Panc1 (cell line): ENCODE data around the gene CAP1.

Source experiments
- CTCF ChIP-seq: fragments of 450-650 bp; IDR thresholded peaks from 2 replicates; pipeline ENCODE4 v1.5.1; 2017; ENCODE audit warnings: mild to moderate bottlenecking
- POLR2AphosphoS5 ChIP-seq: IDR thresholded peaks from 2 replicates; pipeline ENCODE4 v1.6.1; 2012; ENCODE audit warnings: mild to moderate bottlenecking, low read depth, low read length, moderate library complexity

DNA sequence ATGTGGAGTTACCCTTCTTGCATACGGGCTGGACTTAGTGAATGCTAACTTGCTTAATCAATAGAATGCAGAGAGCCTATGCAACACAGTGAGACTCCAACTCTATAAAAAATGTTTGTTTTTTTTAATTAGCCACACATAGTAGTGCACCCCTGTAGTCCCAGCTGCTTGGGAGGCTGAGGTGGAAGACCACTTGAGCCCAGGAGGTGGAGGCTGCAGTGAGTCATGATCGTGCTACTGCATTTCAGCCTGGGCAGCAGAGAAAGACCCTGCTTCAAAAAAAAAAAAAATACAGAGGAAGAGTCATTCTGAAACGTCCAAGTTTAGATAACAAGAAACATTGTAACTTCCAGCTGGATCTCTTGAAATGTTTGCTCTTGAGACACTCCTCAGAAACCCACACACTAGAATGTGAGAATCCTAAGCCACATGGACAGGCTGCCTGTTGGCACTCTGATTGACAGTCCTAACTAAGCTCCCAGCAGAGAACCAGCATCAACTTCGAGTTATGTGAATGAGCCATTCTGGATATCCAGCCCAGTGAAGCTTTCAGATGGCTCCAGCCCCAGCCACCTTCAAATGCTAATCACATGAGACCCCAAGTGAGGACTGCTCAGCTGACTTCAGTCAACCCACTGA lies 20.0 kb upstream of the CAP1 start:
- TF ChIP-seq CTCF (no peak), POLR2AphosphoS5 (no peak)
